ENCODE measurements around the gene TECTB.

The TECTB gene

DNA sequence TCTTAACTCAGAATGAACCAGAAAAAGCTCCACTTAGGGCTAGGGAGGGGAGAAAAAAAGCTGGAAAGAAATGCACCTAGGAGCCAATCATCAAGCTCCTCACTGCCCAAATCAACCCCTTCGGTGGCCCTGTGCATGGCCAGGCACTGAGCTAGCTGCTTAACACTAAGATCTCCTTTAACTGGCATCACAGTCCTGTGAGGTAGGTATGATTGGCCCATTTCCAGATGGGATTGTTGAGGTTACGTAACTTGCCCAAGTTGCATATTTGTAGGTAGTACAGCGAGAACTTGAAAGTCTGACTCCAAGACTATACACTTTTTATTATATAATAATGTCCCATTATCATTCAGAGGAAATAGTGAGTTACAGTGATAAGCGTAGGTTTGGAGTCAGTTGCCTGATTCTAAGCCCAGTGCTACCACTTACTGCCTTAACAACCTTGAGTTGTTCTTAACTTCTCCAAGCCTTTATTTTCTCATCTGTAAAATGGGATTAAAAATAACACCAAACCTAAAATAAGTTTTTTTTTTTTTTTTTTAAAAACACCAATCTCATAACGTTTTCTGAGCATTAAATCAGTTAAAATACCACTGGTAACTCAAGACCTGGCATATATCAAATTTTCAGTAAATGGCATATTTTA lies 53.5 kb downstream of the TECTB start:
- H3K27ac ChIP-seq, result peak overlapping the region; percentile 33; the same call in 1 of the 2 replicates
- TF ChIP-seq, protein P1, sequence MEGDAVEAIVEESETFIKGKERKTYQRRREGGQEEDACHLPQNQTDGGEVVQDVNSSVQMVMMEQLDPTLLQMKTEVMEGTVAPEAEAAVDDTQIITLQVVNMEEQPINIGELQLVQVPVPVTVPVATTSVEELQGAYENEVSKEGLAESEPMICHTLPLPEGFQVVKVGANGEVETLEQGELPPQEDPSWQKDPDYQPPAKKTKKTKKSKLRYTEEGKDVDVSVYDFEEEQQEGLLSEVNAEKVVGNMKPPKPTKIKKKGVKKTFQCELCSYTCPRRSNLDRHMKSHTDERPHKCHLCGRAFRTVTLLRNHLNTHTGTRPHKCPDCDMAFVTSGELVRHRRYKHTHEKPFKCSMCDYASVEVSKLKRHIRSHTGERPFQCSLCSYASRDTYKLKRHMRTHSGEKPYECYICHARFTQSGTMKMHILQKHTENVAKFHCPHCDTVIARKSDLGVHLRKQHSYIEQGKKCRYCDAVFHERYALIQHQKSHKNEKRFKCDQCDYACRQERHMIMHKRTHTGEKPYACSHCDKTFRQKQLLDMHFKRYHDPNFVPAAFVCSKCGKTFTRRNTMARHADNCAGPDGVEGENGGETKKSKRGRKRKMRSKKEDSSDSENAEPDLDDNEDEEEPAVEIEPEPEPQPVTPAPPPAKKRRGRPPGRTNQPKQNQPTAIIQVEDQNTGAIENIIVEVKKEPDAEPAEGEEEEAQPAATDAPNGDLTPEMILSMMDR (conservative IDR thresholded peaks at IDR 0.05), result no peak

DNA sequence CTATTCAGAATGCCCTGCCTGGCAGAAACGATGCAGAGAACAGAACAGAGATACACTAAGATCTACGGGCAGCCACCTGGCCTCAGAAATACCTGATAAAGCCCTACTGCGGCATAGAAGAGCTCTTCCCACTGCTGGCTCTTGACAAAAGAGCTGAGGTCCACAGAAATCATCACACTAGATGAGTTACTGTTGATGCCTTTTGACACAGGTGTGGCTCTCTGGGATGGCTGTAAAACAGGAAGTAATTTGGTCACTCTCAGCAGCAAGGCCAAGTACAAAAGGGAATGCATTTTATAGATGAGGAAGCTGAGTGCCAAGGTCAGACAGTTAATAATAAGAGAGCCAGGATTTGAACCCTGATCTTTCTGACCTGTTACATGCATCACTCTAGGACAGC lies 55.8 kb downstream of the TECTB start:
- H3K27ac ChIP-seq, result no peak overlapping the region
- TF ChIP-seq, protein P1 (conservative IDR thresholded peaks at IDR 0.05), result no peak

DNA sequence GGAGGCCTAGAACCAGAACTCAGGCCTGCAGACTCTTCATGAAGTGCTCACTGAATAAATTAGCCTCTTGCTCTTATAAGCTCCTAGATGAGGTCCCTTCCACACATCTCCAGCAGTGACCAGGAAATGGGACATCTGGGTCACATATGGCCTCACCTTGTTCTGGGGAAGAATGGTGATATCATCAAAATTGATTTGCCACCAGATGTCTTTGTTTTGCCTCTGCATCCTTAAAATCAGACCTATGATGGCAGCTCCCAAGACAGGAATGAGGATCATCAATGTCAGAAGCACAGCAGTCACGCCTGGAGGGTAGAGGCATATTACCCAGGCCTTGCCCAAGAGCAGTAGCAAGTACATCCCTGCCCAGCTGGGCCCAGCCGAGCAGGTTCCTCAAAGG lies 57.4 kb downstream of the TECTB start:
- H3K27ac ChIP-seq, result no peak overlapping the region
- TF ChIP-seq, protein P1 (conservative IDR thresholded peaks at IDR 0.05), result no peak

DNA sequence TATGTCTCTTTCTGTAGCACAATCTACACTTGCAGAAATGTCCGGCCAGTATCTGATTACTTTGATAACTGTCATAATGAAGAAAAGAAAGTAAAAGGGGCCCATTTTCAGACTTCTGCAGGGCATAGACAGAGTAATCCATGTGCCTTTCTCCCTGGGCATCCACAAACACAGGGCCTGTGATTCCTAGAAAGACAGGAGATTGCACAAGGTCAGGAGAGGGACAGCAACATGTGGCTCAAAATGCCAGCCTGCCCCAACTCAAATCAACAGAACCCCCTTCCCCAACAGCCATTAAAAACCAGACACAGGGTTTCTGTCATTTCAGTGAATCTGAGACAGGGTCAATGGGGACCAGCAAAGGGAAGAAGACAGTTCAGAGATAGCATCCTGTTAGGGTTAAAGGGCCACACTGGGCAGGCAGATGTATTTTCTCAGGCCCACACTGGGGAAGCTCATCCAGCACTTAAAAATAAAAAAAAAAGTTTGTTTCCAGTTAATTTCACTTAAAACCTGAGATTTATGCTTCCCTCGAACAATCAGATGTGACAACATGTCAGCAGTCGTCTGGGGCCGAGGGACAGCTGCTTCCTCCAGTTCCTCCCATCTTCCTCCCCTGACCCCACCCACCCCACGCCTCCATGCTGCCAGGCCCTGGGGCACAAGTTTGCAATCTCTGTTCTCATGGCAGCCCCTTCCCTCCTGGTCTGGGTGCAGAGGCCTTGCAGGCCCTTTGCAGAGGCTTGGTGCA lies 60.0 kb downstream of the TECTB start:
- no peak overlapping the region for H3K27ac ChIP-seq
- TF ChIP-seq, protein P1 (conservative IDR thresholded peaks at IDR 0.05), result no peak

DNA sequence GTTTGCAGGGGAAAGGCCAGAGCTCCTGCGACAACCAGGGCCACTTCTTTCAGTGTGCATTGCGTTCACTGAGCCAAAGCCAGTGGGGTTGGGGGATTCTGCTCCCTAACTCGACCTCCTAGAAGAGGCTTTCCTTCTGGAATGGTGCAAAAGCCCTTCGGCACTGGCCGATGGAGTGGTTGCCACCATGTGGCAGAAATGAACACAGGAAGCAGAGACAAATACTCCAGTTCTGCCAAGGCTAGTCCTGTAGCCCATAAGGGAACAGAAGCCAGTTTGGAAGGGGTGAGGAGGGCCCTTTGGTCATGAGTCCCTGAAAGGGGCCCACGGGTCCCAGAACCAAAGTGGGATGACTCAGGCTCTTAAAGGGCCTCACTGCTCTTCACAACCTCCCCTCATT lies 61.1 kb downstream of the TECTB start:
- TF ChIP-seq, protein P1 (conservative IDR thresholded peaks at IDR 0.05), result no peak
- no peak overlapping the region for H3K27ac ChIP-seq

GRCh38 chr10:112345202-112345601 lies 62.0 kb downstream of the TECTB start:
- TF ChIP-seq, protein P1 (conservative IDR thresholded peaks at IDR 0.05), result no peak
- H3K27ac ChIP-seq, result no peak overlapping the region

- H3K27ac ChIP-seq, result no peak overlapping the region
- TF ChIP-seq, protein P1 (conservative IDR thresholded peaks at IDR 0.05), result no peak
Measured at GRCh38 chr10:112345743-112346142, 62.5 kb downstream of the TECTB start.
